HepG2 (cell line): ENCODE data around the gene PRR29. TPM values are rescaled to one million over a fixed set of nuclear protein-coding genes. Genes with fewer than 3 reads are reported as not detected.

Experiments
- AGO1 ChIP-seq: fragments of 200-400 bp; formaldehyde crosslinking; IDR thresholded peaks from 2 replicates; pipeline ENCODE4 v1.6.1; 2017; ENCODE audit warnings: mild to moderate bottlenecking, low read depth, low read length, moderate library complexity; ENCODE audit not compliant: poor library complexity, severe bottlenecking
- DZIP1 ChIP-seq: sonication (generic); formaldehyde crosslinking; IDR thresholded peaks from 2 replicates; pipeline ENCODE4 v1.5.0; 2020; ENCODE audit warnings: mild to moderate bottlenecking, missing genetic modification reagents
- HCFC1 ChIP-seq: fragments of 150-350 bp; IDR thresholded peaks from 2 replicates; pipeline ENCODE4 v1.6.1; 2014; ENCODE audit warnings: low read depth, low read length
- IKZF4 ChIP-seq: sonication (generic); formaldehyde crosslinking; IDR thresholded peaks from 2 replicates; pipeline ENCODE4 v1.5.1; 2020; ENCODE audit warnings: borderline replicate concordance, mild to moderate bottlenecking, low read depth, missing genetic modification reagents; ENCODE audit errors: not compliant biosample characterization
- MYC ChIP-seq: sonication (generic); formaldehyde crosslinking; IDR thresholded peaks from 2 replicates; pipeline ENCODE4 v1.9.0; 2021; ENCODE audit warnings: missing genetic modification reagents, borderline replicate concordance
- NBN ChIP-seq: fragments of 450-650 bp; conservative IDR thresholded peaks from 2 replicates; pipeline ENCODE4 v1.6.1; 2017
- NFKB2 ChIP-seq: sonication (generic); formaldehyde crosslinking; IDR thresholded peaks from 2 replicates; pipeline ENCODE4 v1.4.0; 2020; ENCODE audit warnings: missing genetic modification reagents, borderline replicate concordance
- SOX6 ChIP-seq, 2 experiments: fragments of 450-650 bp in 1 of 2; sonication (generic) in 1 of 2; formaldehyde crosslinking in 1 of 2; IDR thresholded peaks; 2 replicates each; pipeline versions ENCODE4 v1.4.0 to v1.6.1; 2017 to 2020; ENCODE audit warnings: antibody characterized with exemption in 1 of 2, mild to moderate bottlenecking in 1 of 2, missing genetic modification reagents in 1 of 2
- TAF15 ChIP-seq: fragments of 200-400 bp; formaldehyde crosslinking; IDR thresholded peaks from one replicate; pipeline ENCODE4 v1.6.1; 2018; ENCODE audit warnings: mild to moderate bottlenecking, low read depth, low read length; ENCODE audit not compliant: poor library complexity, severe bottlenecking
- ZMYM4 ChIP-seq: sonication (generic); formaldehyde crosslinking; IDR thresholded peaks from 2 replicates; pipeline ENCODE4 v1.8.1; 2023; ENCODE audit warnings: mild to moderate bottlenecking, missing genetic modification reagents
- ZNF10 ChIP-seq: sonication (generic); formaldehyde crosslinking; IDR thresholded peaks from 2 replicates; pipeline ENCODE4 v1.4.0; 2020; ENCODE audit warnings: mild to moderate bottlenecking, low read depth, missing genetic modification reagents, borderline replicate concordance
- ZNF17 ChIP-seq: sonication (generic); formaldehyde crosslinking; IDR thresholded peaks from 2 replicates; pipeline ENCODE4 v1.5.0; 2020; ENCODE audit warnings: mild to moderate bottlenecking, missing genetic modification reagents
- ZNF614 ChIP-seq: IDR thresholded peaks from 2 replicates; pipeline ENCODE4 v1.6.1; 2018; ENCODE audit warnings: missing biosample characterization, missing genetic modification reagents, inconsistent platforms, borderline replicate concordance
- ZNF687 ChIP-seq: sonication (generic); formaldehyde crosslinking; IDR thresholded peaks from 2 replicates; pipeline ENCODE4 v1.5.1; 2020; ENCODE audit warnings: mild to moderate bottlenecking, missing genetic modification reagents, moderate library complexity
- ZNF720 ChIP-seq: sonication (generic); formaldehyde crosslinking; IDR thresholded peaks from 2 replicates; pipeline ENCODE4 v1.4.0; 2020; ENCODE audit warnings: missing genetic modification reagents
- ZNF891 ChIP-seq: sonication (generic); formaldehyde crosslinking; IDR thresholded peaks from 2 replicates; pipeline ENCODE4 v1.5.0; 2020; ENCODE audit warnings: mild to moderate bottlenecking, missing genetic modification reagents
- polyA plus RNA-seq, 8 experiments: library from polyadenylated mRNA; depleted of rRNA in 3 of 8; stranded (reverse) in 7 of 8; unstranded in 1 of 8; fragments of >200 nt; fragmentation: Illumina TruSeq in 4 of 8; extraction: Trizol in 4 of 8; gene quantifications; 2 replicates each; pipeline versions ENCODE4 v1.2.1 to v1.2.3, GENCODE V29; 2011 to 2016; ENCODE audit warnings: low read depth in 4 of 8, missing spikeins in 1 of 8, mixed read lengths in 1 of 8; ENCODE audit not compliant: insufficient read depth in 1 of 8
- total RNA-seq, 5 experiments: library from RNA; depleted of rRNA; stranded (reverse); fragments of >200 nt; fragmentation: Illumina TruSeq; extraction: Trizol; gene quantifications; 2 replicates each; pipeline ENCODE4 v1.2.3, GENCODE V29; 2016; ENCODE audit warnings: low read depth in 1 of 5
- TF ChIP-seq, protein P1 (sequence below): sonication (generic); formaldehyde crosslinking; IDR thresholded peaks from 2 replicates; pipeline ENCODE4 v1.4.0; 2020; ENCODE audit warnings: mild to moderate bottlenecking, missing genetic modification reagents
- TF ChIP-seq, protein P2 (sequence below): sonication (generic); formaldehyde crosslinking; IDR thresholded peaks from 2 replicates; pipeline ENCODE4 v1.9.0; 2022; ENCODE audit warnings: missing genetic modification reagents, mild to moderate bottlenecking, borderline replicate concordance

The PRR29 gene
- total and polyA plus RNA-seq, 2 of the 13 experiments (the other 11 are each of a cell fraction or from before 2014, with no cell fraction given), result 0.07 to 0.20 TPM

DNA sequence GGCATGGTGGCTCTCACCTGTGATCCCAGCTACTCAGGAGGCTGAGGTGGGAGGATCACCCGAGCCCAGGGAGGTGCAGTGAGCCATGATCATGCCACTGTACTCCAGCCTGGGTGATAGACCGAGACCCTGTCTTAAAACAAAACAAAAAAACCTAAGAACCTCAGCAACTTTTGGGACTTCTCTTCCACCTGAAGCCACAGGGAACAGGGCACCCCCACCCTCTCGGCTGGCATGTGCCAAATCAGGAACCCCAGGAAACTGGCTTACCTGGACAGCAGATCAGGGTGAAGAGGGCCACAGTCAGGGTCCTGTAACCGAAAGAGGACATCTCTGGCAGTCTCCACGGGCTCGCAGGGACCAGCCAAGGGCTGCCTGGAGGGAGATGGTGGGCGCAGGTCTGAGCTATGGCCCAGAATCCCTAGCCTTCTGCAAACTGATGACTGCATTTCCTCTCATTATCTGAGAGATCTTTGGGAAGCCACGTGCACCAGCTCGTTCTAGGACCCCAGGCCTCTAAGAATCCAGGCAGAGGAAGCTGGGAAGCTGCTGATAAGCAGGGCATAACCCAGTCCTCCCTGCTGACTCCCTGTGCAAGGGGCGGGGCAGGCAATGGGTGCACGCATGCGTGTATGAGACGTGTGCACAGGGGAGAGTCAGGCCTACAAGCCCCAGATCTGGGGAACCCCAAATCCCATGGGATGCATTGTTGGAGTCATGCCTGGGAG is 8.4 kb downstream of the PRR29 start (continued):
- TF ChIP-seq ZMYM4 (peak; percentile 52; the same call in 1 of the 2 replicates), ZNF614 (CRISPR knock-in tag) (no peak; the same call in 1 of the 2 replicates), ZNF17 (CRISPR knock-in tag) (no peak), AGO1 (no peak), NBN (no peak), ZNF891 (CRISPR knock-in tag) (no peak), TAF15 (no peak), IKZF4 (CRISPR knock-in tag) (no peak), MYC (peak; percentile 57; the same call in 1 of the 2 replicates), ZNF687 (peak; percentile 84), HCFC1 (no peak), DZIP1 (no peak), NFKB2 (0 out of 2 replicates have a peak, but pooled peaks have one; percentile 28), ZNF720 (CRISPR knock-in tag) (no peak), SOX6 (IDR thresholded peaks at IDR 0.05) (no peak), SOX6 (CRISPR knock-in tag; IDR thresholded peaks at IDR 0.05) (peak; percentile 42; the same call in 1 of the 2 replicates), ZNF10 (CRISPR knock-in tag) (no peak)
- TF ChIP-seq, protein P1, sequence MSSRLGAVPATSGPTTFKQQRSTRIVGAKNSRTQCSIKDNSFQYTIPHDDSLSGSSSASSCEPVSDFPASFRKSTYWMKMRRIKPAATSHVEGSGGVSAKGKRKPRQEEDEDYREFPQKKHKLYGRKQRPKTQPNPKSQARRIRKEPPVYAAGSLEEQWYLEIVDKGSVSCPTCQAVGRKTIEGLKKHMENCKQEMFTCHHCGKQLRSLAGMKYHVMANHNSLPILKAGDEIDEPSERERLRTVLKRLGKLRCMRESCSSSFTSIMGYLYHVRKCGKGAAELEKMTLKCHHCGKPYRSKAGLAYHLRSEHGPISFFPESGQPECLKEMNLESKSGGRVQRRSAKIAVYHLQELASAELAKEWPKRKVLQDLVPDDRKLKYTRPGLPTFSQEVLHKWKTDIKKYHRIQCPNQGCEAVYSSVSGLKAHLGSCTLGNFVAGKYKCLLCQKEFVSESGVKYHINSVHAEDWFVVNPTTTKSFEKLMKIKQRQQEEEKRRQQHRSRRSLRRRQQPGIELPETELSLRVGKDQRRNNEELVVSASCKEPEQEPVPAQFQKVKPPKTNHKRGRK (CRISPR knock-in tag), result no peak
- TF ChIP-seq, protein P2, sequence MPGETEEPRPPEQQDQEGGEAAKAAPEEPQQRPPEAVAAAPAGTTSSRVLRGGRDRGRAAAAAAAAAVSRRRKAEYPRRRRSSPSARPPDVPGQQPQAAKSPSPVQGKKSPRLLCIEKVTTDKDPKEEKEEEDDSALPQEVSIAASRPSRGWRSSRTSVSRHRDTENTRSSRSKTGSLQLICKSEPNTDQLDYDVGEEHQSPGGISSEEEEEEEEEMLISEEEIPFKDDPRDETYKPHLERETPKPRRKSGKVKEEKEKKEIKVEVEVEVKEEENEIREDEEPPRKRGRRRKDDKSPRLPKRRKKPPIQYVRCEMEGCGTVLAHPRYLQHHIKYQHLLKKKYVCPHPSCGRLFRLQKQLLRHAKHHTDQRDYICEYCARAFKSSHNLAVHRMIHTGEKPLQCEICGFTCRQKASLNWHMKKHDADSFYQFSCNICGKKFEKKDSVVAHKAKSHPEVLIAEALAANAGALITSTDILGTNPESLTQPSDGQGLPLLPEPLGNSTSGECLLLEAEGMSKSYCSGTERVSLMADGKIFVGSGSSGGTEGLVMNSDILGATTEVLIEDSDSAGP, result no peak
